ENCODE data around the gene ADCY10. TPM values are rescaled to one million over a fixed set of nuclear protein-coding genes. Genes with fewer than 3 reads are reported as not detected.

ADCY10 gene
- total and polyA plus RNA-seq, 9 of the 15 experiments (the other 6 are each of a cell fraction or from before 2014, with no cell fraction given) = 0.08 to 0.86 (median 0.22) TPM

DNA sequence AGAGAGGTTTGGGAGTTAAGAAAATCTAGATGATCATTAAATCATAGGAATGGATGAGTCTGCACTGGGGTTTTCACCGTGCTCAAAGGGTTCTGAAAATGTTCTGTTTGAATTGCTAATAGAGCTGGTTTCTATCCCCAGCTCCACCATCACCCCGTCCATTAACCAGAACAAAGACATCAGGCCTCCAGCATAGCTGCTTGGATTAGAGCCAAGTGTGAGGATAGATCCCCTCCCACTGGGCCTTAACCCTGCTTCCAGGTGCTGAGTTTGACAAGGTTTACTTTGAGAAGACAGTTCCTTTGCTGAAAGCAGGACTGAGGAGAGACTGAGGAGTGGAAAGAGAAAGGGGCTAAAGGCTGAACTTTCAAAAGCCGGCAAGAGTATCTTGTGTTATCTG, 143.8 kb downstream of the ADCY10 start:
- H2AFZ ChIP-seq (ENCODE audit: low read depth, low read length) = no peak overlapping the region
- CTCF ChIA-PET (ENCODE audit: low intra/inter-chr PET ratio) = no interaction called here
- H3K9ac ChIP-seq (ENCODE audit: insufficient read depth in 1 of 2, low read depth in 2 of 2, low read length in 2 of 2) = peak overlapping the region in 1 of 2 experiments; percentile 31; a peak in 1 of 4 replicates
- intact Hi-C loops (cut with micrococcal nuclease) (no loop called here), in situ Hi-C loops (cut with MboI) (no loop called here)
- BruUV-seq (replicated peaks) = no TSS peak
- TF ChIP-seq, protein P1, sequence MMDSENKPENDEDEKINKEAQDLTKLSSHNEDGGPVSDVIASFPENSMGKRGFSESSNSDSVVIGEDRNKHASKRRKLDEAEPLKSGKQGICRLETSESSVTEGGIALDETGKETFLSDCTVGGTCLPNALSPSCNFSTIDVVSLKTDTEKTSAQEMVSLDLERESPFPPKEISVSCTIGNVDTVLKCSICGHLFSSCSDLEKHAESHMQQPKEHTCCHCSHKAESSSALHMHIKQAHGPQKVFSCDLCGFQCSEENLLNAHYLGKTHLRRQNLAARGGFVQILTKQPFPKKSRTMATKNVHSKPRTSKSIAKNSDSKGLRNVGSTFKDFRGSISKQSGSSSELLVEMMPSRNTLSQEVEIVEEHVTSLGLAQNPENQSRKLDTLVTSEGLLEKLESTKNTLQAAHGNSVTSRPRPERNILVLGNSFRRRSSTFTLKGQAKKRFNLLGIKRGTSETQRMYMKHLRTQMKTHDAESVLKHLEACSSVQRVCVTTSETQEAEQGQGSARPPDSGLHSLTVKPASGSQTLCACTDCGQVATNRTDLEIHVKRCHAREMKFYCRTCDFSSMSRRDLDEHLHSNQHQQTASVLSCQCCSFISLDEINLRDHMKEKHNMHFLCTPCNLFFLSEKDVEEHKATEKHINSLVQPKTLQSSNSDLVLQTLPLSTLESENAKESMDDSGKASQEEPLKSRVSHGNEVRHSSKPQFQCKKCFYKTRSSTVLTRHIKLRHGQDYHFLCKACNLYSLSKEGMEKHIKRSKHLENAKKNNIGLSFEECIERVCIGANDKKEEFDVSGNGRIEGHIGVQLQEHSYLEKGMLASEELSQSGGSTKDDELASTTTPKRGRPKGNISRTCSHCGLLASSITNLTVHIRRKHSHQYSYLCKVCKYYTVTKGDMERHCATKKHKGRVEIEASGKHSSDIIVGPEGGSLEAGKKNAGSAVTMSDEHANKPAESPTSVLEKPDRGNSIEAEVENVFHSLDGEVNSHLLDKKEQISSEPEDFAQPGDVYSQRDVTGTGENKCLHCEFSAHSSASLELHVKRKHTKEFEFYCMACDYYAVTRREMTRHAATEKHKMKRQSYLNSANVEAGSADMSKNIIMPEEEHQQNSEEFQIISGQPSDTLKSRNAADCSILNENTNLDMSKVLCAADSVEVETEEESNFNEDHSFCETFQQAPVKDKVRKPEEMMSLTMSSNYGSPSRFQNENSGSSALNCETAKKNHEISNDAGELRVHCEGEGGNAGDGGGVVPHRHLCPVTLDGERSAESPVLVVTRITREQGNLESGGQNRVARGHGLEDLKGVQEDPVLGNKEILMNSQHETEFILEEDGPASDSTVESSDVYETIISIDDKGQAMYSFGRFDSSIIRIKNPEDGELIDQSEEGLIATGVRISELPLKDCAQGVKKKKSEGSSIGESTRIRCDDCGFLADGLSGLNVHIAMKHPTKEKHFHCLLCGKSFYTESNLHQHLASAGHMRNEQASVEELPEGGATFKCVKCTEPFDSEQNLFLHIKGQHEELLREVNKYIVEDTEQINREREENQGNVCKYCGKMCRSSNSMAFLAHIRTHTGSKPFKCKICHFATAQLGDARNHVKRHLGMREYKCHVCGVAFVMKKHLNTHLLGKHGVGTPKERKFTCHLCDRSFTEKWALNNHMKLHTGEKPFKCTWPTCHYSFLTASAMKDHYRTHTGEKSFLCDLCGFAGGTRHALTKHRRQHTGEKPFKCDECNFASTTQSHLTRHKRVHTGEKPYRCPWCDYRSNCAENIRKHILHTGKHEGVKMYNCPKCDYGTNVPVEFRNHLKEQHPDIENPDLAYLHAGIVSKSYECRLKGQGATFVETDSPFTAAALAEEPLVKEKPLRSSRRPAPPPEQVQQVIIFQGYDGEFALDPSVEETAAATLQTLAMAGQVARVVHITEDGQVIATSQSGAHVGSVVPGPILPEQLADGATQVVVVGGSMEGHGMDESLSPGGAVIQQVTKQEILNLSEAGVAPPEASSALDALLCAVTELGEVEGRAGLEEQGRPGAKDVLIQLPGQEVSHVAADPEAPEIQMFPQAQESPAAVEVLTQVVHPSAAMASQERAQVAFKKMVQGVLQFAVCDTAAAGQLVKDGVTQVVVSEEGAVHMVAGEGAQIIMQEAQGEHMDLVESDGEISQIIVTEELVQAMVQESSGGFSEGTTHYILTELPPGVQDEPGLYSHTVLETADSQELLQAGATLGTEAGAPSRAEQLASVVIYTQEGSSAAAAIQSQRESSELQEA (IDR thresholded peaks at IDR 0.05; ENCODE audit: low read depth) = no peak
- peak; percentile 77 for TF ChIP-seq NFIC (IDR thresholded peaks at IDR 0.05)
- WGBS (ENCODE audit: insufficient coverage, low coverage, missing lambda C conversion rate) = 55% methylated on average over 3 of the region's 3 CpGs
- ATAC-seq (peak; percentile 63), FAIRE-seq (peak; percentile 61), DNase-seq (ENCODE audit: extremely low read depth in 1 of 4, low spot score in 3 of 4) (peak in 3 of 4 experiments; percentile 41 to 62 (median 51))
- no peaks in the 10 kb centered on the region for H3K9me1 ChIP-seq (ENCODE audit: control insufficient read depth, insufficient read depth, low read length)
- no peaks in the 10 kb centered on the region for H3K79me2 ChIP-seq (ENCODE audit: control insufficient read depth, insufficient read depth, low read length)
- no peak overlapping the region for H3K4me2 ChIP-seq (ENCODE audit: insufficient read depth, low read length)
- H3K27ac ChIP-seq (ENCODE audit: extremely low read depth, low read depth, low read length) = no peak overlapping the region
- H3K27me3 ChIP-seq (ENCODE audit: control insufficient read depth in 2 of 2, insufficient read depth in 2 of 2, low read length in 2 of 2) = no peaks in the 10 kb centered on the region
- no peak overlapping the region for H3K4me3 ChIP-seq
- H3K4me1 ChIP-seq (replicated peaks in 1 of 2; ENCODE audit: control insufficient read depth in 2 of 2, insufficient read depth in 2 of 2, low read length in 2 of 2) = peaks cover 8 to 12% of the 10 kb centered on the region in 2 experiments; a peak in 3 of 5 replicates
- POLR2A ChIA-PET = interaction anchor here (1.0 to 2.4 kb wide), 4 partner anchors 8 to 72 kb away, joined by 3 to 8 read pairs (median 5); no protein-coding TSS in a partner anchor
- H4K20me1 ChIP-seq (replicated peaks; ENCODE audit: control insufficient read depth, insufficient read depth, low read length) = no peaks in the 10 kb centered on the region
- H3K36me3 ChIP-seq (ENCODE audit: control insufficient read depth, insufficient read depth, low read length) = peaks cover 84% of the 10 kb centered on the region
- H3K9me3 ChIP-seq (replicated peaks; ENCODE audit: control insufficient read depth, insufficient read depth, low read depth, low read length) = no peaks in the 10 kb centered on the region
